Naive B cell (primary cell): Measurements from ENCODE around the gene CTAGE4. TPM values are rescaled to one million over a fixed set of nuclear protein-coding genes. Genes with fewer than 3 reads are reported as not detected.
"Not testable (repeated sequence)": the region's sequence is repeated elsewhere in the genome, so short reads cannot be mapped to it uniquely, and the experiment has no call there.

Experiments used
- ATAC-seq, 2 donors: fragments of 150-1000 bp; cut with Tn5 transposase; 2 replicates each; pipeline ENCODE4 v1.10.0; 2021; ENCODE audit warnings: low read depth in 2 of 2, mild to moderate bottlenecking in 2 of 2, moderate library complexity in 2 of 2
- DNase-seq: peaks from one replicate; pipeline ENCODE4 v3.0.0; 2022
- H3K27ac Mint-ChIP-seq, 6 donors: one replicate each; pipeline ENCODE4 v1.8.0; 2020 to 2022; ENCODE audit warnings: mild to moderate bottlenecking in 6 of 6, mixed read lengths in 6 of 6, moderate library complexity in 5 of 6, inconsistent platforms in 2 of 6
- H3K27me3 Mint-ChIP-seq, 3 donors: one replicate each; pipeline ENCODE4 v1.8.0; 2021 to 2022; ENCODE audit warnings: mixed read lengths in 3 of 3, mild to moderate bottlenecking in 1 of 3
- H3K36me3 Mint-ChIP-seq, 2 donors: one replicate each; pipeline ENCODE4 v1.8.0; 2020 to 2022; ENCODE audit warnings: mixed read lengths in 2 of 2, inconsistent platforms in 1 of 2, mild to moderate bottlenecking in 1 of 2
- H3K4me1 Mint-ChIP-seq, 3 donors: one replicate each; pipeline ENCODE4 v1.8.0; 2020 to 2022; ENCODE audit warnings: mixed read lengths in 3 of 3, inconsistent platforms in 1 of 3, mild to moderate bottlenecking in 1 of 3, moderate library complexity in 1 of 3
- H3K4me3 Mint-ChIP-seq, 8 donors: one replicate each; pipeline ENCODE4 v1.8.0; 2020 to 2022; ENCODE audit warnings: mild to moderate bottlenecking in 8 of 8, mixed read lengths in 8 of 8, moderate library complexity in 8 of 8, inconsistent platforms in 2 of 8
- H3K9me3 Mint-ChIP-seq, 7 donors: one replicate each; pipeline ENCODE4 v1.8.0; 2020 to 2022; ENCODE audit warnings: mixed read lengths in 7 of 7, mild to moderate bottlenecking in 5 of 7, inconsistent platforms in 2 of 7, moderate library complexity in 1 of 7
- polyA plus RNA-seq, 6 donors: library from polyadenylated mRNA; unstranded; fragments of 300-500 nt; fragmentation: Illumina TruSeq; gene quantifications; one replicate each; pipeline ENCODE4 v1.2.3, GENCODE V29; 2021; ENCODE audit warnings: low read depth in 6 of 6

Gene CTAGE4
- under 1 TPM in 1 of 6 donors, not detected in 5; 0.13 TPM for polyA plus RNA-seq

- DNase-seq, H3K9me3 Mint-ChIP-seq, ATAC-seq, H3K27ac Mint-ChIP-seq, H3K4me1 Mint-ChIP-seq, H3K36me3 Mint-ChIP-seq, H3K27me3 Mint-ChIP-seq, H3K4me3 Mint-ChIP-seq: not testable (repeated sequence)
These were observed at the start of gene CTAGE4 for GRCh38 chr7:144183166-144183565. CTAGE4 (plus strand) TSS chr7:144183466; CDS start chr7:144183504, 38 bp downstream.

DNA sequence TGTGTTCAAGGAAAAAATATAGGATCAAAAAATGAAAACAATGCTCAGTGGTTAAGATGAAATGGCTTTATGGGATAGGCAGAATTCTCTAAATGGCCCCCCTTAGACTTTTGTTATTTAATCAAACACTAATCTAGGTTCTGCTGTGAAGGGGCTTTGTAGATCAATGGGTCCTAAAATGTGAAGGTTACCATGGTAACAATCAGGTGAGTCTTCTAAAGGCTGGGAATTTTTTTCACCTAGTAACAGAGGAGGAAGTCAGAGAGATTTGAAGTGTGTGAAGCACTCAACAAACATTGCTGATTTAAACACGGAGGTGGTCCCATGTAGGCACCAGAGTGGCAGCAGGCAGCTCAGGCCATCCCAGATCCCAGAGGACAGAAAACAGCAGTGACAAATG is 49.1 kb upstream of the CTAGE4 start:
- ATAC-seq (no peak), DNase-seq (no peak)
- Mint-ChIP-seq H3K27me3 (peaks cover 3 to 17% (median 16%) of the 10 kb centered on the region in 3 donors), H3K9me3 (peaks cover 0 to 1% (median 0%) of the 10 kb centered on the region in 7 donors), H3K4me3 (no peak overlapping the region), H3K4me1 (no peaks in the 10 kb centered on the region), H3K27ac (no peak overlapping the region), H3K36me3 (no peaks in the 10 kb centered on the region)

DNA sequence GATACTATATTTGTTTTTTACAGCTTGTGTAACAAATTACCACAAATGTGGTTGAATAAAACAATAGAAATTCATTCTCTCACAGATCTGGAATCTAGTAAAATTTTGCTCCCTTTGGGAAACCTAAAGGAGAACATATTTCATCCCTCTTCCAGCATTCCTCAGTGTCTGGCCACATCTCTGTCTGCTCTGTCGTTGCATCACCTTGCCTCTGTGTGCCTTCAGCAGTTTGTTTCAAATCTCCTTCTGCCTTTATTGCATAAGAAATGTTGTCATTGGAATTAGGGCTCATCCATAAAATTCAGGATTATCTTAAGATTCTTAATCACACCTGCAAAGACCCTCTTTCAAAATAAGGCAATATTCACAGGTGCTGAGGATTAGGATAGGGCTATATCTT is 45.8 kb upstream of the CTAGE4 start:
- H3K36me3 Mint-ChIP-seq = no peaks in the 10 kb centered on the region
- peaks cover 0 to 2% (median 0%) of the 10 kb centered on the region in 7 donors for H3K9me3 Mint-ChIP-seq
- DNase-seq (no peak), ATAC-seq (no peak)
- no peaks in the 10 kb centered on the region for H3K4me1 Mint-ChIP-seq
- no peak overlapping the region for H3K4me3 Mint-ChIP-seq
- H3K27ac Mint-ChIP-seq = no peak overlapping the region
- H3K27me3 Mint-ChIP-seq = peaks cover 0 to 15% (median 15%) of the 10 kb centered on the region in 3 donors

DNA sequence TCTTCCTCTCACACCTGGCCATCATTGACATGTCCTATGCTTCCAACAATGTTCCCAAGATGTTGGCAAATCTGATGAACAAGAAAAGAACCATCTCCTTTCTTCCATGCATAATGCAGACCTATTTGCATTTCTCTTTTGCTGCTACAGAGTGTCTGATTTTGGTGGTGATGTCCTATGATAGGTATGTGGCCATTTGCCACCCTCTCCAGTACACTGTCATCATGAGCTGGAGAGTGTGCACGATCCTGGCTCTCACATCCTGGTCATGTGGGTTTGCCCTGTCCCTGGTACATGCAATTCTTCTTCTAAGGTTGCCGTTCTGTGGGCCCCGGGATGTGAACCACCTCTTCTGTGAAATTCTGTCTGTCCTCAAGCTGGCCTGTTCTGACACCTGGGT is 41.1 kb upstream of the CTAGE4 start:
- no peaks in the 10 kb centered on the region for H3K4me1 Mint-ChIP-seq
- DNase-seq (no peak), ATAC-seq (no peak)
- H3K4me3 Mint-ChIP-seq = no peak overlapping the region
- peaks cover 6 to 34% (median 10%) of the 10 kb centered on the region in 7 donors for H3K9me3 Mint-ChIP-seq
- H3K27me3 Mint-ChIP-seq = peaks cover 0 to 22% (median 17%) of the 10 kb centered on the region in 3 donors
- peak overlapping the region in 1 of 6 donors; percentile 0 for H3K27ac Mint-ChIP-seq
- peaks cover 0 to 8% of the 10 kb centered on the region in 2 donors for H3K36me3 Mint-ChIP-seq

DNA sequence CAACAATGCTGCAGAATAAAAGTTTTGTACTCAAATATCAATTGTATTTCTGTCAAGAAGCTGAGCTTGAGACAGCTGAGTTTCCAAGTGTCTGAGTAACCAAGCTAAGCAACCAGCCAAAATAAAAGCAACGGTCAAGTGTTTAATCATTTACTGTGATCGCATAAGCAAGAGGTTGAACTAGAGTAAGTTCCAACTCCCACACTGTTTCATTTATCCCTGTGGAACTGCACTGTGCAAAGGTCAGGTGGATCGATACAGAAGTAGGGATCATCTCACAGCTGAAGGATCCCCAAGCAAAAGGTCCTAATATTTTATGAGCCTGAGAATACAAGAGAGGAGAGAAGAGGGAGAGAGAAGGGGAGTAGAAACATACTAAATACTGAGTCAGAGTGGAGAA is 38.8 kb upstream of the CTAGE4 start:
- H3K4me1 Mint-ChIP-seq = no peaks in the 10 kb centered on the region
- peaks cover 21 to 55% (median 30%) of the 10 kb centered on the region in 7 donors for H3K9me3 Mint-ChIP-seq
- peaks cover 0 to 37% (median 23%) of the 10 kb centered on the region in 3 donors for H3K27me3 Mint-ChIP-seq
- H3K4me3 Mint-ChIP-seq = no peak overlapping the region
- no peak overlapping the region for H3K27ac Mint-ChIP-seq
- H3K36me3 Mint-ChIP-seq = peaks cover 10 to 29% of the 10 kb centered on the region in 2 donors
- ATAC-seq (no peak), DNase-seq (no peak)

GRCh38 chr7:144148224-144148827 is 34.9 kb upstream of the CTAGE4 start:
- no peak for ATAC-seq
- H3K27me3 Mint-ChIP-seq = peaks cover 16 to 31% (median 26%) of the 10 kb centered on the region in 3 donors
- peaks cover 16 to 38% of the 10 kb centered on the region in 2 donors for H3K36me3 Mint-ChIP-seq
- no peak for DNase-seq
- no peak overlapping the region for H3K4me3 Mint-ChIP-seq
- H3K4me1 Mint-ChIP-seq = no peaks in the 10 kb centered on the region
- H3K9me3 Mint-ChIP-seq = peaks cover 21 to 77% (median 48%) of the 10 kb centered on the region in 7 donors
- H3K27ac Mint-ChIP-seq = no peak overlapping the region

GRCh38 chr7:144158861-144159260 is 24.4 kb upstream of the CTAGE4 start:
- H3K4me1 Mint-ChIP-seq = no peaks in the 10 kb centered on the region
- H3K27ac Mint-ChIP-seq = no peak overlapping the region
- no peaks in the 10 kb centered on the region for H3K36me3 Mint-ChIP-seq
- no peaks in the 10 kb centered on the region for H3K9me3 Mint-ChIP-seq
- peaks cover 21 to 32% (median 31%) of the 10 kb centered on the region in 3 donors for H3K27me3 Mint-ChIP-seq
- H3K4me3 Mint-ChIP-seq = no peak overlapping the region
- ATAC-seq (no peak), DNase-seq (no peak)

DNA sequence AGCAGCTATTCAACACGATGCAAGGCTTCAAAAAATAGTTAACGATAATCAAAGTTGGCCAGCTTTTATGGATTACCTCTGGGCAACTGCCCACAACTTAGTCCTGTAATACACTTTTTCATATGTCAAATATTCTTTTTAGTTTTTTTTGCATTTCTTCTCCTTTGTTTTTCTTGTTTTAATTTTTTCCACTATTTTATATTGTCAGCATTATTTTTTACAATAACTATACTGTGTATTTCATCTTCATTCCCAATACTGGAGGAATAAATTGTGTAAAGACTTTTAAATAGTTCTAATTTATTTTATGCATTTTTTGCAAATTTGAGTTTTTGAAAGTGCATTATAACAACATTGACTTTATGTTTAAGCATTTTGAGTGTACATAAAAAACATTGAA is 18.5 kb upstream of the CTAGE4 start:
- Mint-ChIP-seq H3K36me3 (peaks cover 0 to 5% of the 10 kb centered on the region in 2 donors), H3K4me3 (no peak overlapping the region), H3K27me3 (peaks cover 28 to 41% (median 35%) of the 10 kb centered on the region in 3 donors), H3K9me3 (peaks cover 0 to 5% (median 0%) of the 10 kb centered on the region in 7 donors), H3K4me1 (no peaks in the 10 kb centered on the region), H3K27ac (no peak overlapping the region)
- no peak for DNase-seq
- ATAC-seq = no peak

DNA sequence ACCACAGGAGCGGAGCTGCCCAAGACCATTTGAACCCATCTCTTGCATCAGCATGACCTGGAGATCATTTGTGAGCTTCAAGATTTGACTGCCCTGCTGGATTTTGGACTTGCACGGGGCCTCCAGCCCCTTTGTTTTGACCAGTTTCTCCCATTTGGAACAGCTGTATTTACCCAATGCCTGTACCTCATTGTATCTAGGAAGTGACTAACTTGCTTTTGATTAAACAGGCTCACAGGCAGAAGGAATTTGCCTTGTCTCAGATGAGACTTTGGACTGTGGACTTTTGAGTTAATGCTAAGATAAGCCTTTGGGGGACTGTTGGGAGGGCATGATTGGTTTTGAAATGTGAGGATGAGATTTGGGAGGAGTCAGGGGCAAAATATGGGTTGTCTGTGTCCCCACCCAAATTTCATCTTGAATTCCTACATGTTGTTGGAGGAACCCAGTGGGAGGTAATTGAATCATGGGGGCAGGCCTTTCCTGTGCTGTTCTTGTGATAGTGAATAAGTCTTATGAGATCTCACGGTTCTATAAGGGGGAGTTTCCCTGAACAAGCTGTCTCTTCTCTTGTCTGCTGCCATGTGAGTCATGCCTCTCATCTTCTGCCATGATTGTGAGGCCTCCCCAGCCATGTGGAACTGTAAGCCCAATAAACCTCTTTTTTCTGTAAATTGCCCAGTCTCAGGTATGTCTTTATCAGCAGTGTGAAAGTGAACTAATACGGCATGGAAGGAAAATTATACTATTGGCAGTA is 11.5 kb upstream of the CTAGE4 start:
- H3K27ac Mint-ChIP-seq, H3K4me3 Mint-ChIP-seq, DNase-seq, H3K4me1 Mint-ChIP-seq, ATAC-seq: not testable (repeated sequence)
- H3K36me3 Mint-ChIP-seq = peaks cover 14 to 25% of the 10 kb centered on the region in 2 donors
- peaks cover 3 to 22% (median 10%) of the 10 kb centered on the region in 7 donors for H3K9me3 Mint-ChIP-seq
- H3K27me3 Mint-ChIP-seq = peaks cover 8 to 35% (median 32%) of the 10 kb centered on the region in 3 donors

DNA sequence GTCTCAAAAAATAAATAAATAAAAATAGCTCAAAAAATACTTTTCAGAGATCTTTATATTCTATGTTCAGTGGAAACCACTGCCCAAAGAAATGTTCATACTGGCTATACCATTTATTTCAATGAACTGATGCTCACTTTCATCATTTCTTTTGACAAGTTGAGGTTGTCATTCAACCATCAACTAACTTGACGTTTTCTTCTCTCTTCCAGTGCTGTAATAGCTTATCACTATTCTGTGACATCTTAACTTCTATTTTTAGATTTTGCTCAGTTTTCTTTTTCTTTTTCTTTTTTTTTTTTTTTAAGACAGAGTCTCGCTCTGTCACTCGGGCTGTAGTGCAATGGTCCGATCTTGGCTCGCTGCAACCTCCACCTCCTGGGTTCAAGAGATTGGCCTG is 8.7 kb upstream of the CTAGE4 start:
- Mint-ChIP-seq H3K4me1 (peaks cover 3 to 6% (median 4%) of the 10 kb centered on the region in 3 donors), H3K36me3 (peaks cover 14 to 22% of the 10 kb centered on the region in 2 donors), H3K27me3 (peaks cover 9 to 32% (median 26%) of the 10 kb centered on the region in 3 donors), H3K4me3 (no peak overlapping the region), H3K27ac (no peak overlapping the region), H3K9me3 (peaks cover 3 to 20% (median 9%) of the 10 kb centered on the region in 7 donors)
- no peak for DNase-seq
- ATAC-seq = no peak

GRCh38 chr7:144178380-144179164 is 4.7 kb upstream of the CTAGE4 start:
- DNase-seq (peak; percentile 54), ATAC-seq (peak; percentile 96 to 99)
- not testable (repeated sequence) for H3K9me3 Mint-ChIP-seq, H3K4me1 Mint-ChIP-seq, H3K27ac Mint-ChIP-seq, H3K36me3 Mint-ChIP-seq
- H3K27me3 Mint-ChIP-seq = peaks cover 7 to 12% (median 11%) of the 10 kb centered on the region in 3 donors
- peak overlapping the region in 5 of 8 donors; percentile 26 to 70 (median 47) for H3K4me3 Mint-ChIP-seq

GRCh38 chr7:144179165-144179479 is 4.1 kb upstream of the CTAGE4 start:
- H3K36me3 Mint-ChIP-seq, H3K27ac Mint-ChIP-seq, H3K4me1 Mint-ChIP-seq, H3K9me3 Mint-ChIP-seq, DNase-seq, H3K4me3 Mint-ChIP-seq: not testable (repeated sequence)
- peak; percentile 34 to 40 for ATAC-seq
- H3K27me3 Mint-ChIP-seq = peaks cover 7 to 11% (median 10%) of the 10 kb centered on the region in 3 donors

DNA sequence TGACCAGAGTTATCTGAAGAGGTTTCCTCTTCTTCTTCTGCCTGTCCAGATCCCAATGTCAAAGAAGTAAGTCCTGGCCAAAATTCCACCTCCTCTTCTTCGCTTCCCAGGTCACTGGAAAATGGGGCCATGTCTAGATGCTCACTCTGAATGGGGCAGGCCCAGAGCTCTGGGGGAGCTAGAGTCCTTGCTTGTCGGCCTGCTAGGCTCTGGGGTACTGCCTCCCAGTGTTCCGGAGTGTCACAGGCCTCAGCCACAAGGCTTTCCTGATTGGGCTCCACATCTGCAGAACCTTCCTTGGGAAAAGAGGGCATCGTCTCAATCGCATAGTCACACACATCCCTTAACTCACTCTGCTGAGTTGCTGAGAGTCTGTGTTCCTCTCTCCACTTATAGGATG is 4.6 kb downstream of the CTAGE4 start:
- not testable (repeated sequence) for H3K36me3 Mint-ChIP-seq, H3K27ac Mint-ChIP-seq, ATAC-seq

More for the DNA sequence above, 4.6 kb downstream of the CTAGE4 start:
- not testable (repeated sequence) for H3K4me3 Mint-ChIP-seq, H3K27me3 Mint-ChIP-seq, DNase-seq, H3K4me1 Mint-ChIP-seq, H3K9me3 Mint-ChIP-seq
